Measurements from ENCODE around the gene BCL2L11. TPM values are rescaled to one million over a fixed set of nuclear protein-coding genes. Genes with fewer than 3 reads are reported as not detected.

Gene BCL2L11
- total RNA-seq, 1 donor from 2014 or later: 29.1 TPM

DNA sequence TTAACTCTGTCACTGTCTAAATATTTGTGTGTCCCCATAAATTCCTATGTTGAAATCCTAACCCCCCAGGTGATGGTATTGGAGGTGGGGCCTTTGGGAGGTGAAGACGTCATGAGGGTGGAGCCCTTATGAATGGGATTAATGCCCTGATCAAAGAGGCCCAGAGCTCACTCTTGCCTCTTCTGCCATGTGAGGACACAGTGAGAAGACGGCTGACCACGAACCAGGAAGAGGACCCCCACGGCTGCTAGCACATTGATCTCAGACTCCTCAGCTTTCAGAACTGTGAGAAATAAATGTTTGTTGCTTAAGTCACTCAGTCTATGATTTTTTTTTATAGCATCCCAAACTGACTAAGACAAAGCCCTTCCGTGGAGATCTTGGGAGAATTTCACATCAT, 71.2 kb downstream of the BCL2L11 start:
- no peak for DNase-seq (ENCODE audit: low read depth)

DNA sequence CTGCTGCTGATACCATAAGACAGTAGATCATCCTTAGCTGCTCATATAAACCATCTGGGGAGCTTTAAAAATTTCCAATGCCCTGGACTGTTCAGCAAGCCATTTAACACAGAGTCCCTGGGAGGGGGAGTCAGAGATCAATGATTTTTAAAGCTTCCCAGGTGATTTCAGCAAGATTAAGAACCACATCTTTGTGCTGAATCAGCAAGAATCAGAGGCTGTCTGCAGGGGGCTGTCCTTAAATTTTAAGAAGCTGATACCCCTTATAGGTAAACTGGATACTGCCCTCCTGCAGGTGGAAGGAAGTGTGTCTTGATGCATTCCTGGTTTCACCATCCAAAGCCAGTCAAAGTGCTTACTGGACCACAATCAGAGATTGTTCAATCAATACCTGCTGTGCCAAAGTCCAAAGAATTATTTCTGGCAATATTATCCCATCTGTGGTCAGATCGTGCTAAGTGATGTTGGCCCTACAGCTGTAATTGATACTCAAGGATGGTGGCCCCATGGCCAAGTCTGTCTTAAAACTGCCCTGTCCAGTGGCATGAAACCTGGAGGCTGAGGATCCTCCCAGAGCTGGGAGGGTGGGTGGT, 72.2 kb downstream of the BCL2L11 start:
- no peak for DNase-seq (ENCODE audit: low read depth)

DNA sequence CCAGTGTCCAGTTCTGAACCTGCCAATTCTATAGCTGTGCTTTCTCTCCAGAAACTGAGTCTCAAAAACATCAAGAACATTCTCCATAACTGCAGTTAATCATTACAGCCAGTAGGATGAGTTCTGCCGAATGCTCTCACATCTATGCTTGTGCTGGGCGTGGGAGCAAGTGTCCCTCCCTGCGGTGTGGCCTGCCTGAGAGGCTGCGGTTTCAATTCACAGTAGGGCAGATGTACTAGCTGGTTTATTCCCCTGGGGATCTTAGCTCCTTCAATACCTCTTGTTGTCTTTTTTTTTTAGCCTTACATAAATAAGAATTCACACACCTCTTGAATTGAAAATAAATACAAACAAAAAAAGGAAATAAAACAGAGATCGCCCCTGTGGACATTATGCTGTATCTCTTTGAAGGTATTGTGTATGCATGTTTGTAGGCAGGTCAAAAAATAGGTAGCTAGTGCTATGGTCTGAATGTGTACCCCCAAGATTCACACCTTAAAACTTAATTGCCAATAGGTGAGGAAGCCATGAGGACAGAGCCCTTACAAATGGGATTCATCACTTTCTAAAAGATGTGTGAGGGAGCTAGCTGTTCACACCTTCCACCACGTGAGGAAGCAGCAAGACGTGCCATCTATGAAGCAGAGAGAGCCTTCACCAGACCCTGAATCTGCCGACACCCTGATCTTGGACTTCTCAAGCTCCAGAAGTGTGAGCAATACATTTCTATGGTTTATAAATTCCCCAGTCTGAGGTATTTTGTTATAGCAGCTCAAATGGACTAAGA, 74.3 kb downstream of the BCL2L11 start:
- DNase-seq (ENCODE audit: low read depth): peak; percentile 49

DNA sequence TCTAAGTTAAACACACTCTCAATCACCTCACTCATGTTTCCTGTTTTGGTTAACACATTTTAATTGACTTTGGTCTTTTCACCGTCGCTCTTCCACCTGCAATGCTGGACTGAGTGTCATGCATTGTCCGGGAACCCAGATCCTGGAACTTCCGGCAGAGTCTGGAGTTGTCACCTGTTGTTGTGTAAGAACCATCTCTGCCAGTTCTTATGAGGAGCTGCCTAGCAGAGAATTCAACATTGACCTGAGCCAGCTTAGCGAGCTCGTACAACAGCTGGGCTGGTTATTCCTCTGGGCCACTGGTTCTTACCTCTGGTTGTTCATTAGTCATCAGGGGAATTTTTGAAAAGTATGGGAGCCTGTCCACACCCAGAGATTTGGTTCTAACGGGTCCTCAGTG, 75.7 kb downstream of the BCL2L11 start:
- no peak for DNase-seq (ENCODE audit: low read depth)

DNA sequence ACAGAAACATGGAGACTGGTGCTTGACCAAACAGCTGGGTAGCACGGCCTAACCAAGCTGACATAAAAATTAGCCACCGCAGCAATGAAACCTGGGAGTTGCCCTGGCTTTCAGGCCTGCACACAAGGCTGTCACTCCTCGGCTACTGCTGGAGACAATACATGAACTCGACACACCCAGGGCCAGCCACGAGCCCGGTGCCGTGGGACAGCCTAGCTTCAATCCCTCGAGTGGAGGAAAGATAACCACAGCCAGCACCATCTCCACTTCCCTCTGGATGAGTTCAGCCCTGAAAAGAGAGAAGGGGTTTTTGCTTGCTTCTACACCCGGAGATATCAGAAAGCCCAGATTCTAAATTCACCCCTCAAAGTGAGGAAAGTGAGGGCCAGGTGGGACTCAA, 78.0 kb downstream of the BCL2L11 start:
- DNase-seq (ENCODE audit: low read depth): no peak

DNA sequence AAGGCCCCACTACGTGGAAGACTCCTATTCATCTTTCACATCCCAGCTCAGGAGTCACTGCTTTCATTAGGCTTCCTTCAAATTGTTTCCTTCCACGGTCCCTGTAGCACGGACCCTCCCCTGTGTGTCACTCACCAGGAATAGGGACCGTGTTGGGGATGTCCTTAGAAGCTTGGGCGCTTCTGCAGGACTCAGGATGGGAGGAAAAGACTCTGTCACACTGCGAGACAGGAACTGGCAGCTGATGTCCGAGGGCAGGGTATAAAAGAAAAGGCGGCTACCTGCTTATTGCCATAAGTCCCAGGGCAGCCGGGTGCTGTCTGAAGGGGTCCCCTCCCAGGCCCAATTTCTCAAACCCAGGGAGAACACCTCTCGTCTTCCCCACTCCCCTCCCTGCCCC, 79.1 kb downstream of the BCL2L11 start:
- DNase-seq (ENCODE audit: low read depth): no peak

DNA sequence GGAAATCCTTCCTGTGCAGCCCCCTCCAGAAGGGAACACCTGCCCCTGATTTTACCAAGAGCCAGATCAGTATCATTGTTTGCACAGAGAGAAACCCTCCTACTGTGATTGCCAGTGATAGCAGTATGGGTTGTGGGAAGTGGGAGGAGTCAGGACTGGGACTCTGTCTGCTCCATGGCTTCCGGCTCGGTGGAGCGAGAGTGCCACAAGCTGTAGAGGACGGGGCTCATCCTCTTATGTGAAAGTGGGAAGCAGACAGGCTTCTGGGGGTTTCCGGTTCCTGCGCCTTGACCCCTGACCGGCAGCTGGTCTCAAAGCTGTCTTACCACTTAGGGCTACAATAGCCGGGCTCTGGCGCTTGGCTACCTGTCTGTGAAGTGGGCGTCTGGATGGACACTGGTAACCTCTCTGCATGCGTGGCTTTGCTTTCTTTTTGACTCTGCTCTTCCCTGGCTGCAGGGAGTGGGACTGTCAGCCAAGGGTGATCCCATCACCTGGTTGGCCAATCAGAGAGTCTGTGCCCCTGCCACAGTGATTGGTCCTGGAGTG, 79.7 kb downstream of the BCL2L11 start:
- DNase-seq (ENCODE audit: low read depth): no peak

DNA sequence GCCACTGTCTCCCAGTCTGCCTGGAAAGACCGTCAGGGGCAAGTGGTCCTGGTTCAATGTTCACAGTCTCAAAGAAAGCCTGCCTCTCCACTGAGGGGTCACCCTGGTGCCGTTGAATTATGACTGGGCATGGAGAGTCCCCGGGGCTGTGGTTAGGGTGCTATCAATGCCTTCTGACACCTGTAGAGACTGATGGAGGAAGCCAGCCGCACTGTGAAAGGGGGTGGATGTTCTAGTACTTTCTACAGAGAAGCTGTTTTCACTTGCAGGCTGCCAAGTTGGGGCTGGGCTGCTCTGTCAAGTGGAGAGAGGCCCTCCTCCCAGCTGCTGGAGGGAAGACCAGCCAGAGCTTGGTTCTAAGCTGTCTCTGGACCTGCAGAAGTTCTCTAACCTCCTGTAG, 80.5 kb downstream of the BCL2L11 start:
- DNase-seq (ENCODE audit: low read depth): no peak

DNA sequence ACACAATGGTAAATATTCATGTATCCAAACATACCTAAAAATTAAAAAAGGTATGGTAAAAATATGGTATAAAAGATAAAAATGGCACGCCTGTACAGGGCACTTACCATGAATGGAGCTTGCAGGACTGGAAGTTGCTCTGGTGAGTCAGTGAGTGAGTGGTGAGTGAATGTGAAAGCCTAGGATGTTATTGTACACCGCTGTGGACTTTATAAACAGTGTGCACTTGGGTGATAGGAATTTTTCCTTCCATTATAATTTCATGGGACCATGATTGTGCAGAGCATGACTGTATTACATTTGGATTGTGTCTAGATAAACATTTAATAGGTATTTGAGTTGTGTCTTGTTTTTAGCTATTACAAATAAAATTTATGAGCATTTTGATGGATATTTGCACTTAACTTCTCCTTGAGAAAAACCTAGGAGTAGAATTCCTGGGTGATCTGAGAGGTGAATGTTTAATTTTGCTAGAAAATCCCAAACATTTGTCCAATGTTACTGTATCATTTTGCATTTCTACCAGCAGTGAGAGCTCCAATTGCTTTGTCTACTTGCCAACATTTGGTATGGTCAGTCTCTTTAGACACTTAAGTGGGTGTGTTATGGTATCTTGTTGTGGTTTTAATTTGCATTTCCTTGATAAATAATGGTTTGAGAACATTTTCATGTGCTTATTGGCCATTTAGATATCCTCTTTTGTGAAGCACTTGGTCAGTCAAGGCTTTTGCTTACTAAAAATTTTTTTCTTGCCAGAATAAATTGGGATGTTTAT, 81.7 kb downstream of the BCL2L11 start:
- peak; percentile 41 for DNase-seq (ENCODE audit: low read depth)

DNA sequence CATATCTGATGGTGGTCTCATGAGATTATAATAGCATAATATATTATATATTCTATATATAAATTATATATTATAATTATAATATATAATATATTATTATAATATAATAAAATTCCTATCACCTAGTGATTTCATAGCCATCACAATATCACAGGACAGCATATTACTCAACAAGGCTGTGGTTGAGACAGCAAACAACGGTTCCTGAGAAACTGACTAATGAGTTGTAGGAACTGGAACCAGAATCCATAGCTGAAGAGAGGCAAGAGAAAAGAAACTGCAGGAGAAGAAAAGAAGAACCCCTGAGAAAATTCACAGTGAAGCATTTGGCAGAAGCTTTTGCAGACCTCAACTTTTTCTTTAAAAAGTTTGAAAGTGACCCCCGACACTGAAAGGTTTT, 84.0 kb downstream of the BCL2L11 start:
- DNase-seq (ENCODE audit: low read depth): no peak

DNA sequence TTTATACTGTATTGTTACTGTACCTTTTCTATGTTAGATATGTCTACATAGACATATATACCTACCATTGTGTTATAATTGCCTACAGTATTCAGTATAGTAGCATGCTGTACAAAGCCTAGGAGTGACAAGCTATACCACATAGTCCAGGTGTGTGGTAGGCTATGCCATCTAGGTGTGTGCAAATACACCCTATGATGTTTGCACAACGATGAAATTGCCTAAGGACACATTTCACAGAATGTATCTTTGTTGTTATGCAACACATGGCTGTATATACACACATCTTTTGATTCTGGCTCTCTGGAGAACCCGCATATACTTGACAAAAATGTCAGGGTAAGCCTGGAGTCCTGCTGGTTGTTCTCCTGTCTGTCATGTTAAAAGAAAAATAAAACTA, 85.1 kb downstream of the BCL2L11 start:
- no peak for DNase-seq (ENCODE audit: low read depth)

DNA sequence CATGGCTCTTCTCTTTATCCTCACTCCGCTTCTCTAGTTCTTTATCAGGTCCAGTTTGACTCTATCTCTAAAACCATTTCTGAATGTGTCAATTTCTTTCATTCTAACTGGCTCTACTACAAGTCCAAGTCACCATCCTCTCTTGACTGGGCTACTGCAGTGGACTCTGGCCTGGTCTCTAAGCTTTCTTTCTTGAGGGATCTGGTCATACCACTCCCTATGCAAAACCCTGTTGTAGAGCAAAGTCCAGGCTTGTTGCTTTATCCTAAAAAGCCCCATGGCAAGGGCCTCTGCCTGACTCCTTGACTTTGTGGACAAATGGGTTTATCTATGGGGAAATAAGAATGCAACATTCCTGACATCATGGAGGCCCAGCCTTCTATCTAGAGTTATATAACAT, 87.1 kb downstream of the BCL2L11 start:
- DNase-seq (ENCODE audit: low read depth): peak; percentile 25

DNA sequence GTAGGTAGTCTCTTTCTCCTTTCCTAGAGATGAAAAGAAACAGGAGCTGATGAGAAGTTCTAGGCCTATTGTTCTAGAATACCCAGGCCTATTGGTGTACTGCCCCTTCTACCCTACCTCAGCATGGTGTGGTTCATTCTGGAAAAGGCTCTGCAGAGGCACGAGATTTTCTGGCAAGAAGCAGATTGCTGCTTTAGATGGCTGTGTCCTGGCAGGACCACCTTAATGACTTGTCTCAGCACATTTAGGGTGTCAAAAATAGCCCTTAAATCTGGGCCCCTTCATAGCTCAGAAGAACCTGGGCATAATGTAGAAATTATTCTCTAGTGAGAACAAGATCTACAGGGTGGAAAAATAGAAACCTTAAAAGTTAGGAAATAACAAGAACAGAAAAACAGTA, 87.9 kb downstream of the BCL2L11 start:
- no peak for DNase-seq (ENCODE audit: low read depth)

DNA sequence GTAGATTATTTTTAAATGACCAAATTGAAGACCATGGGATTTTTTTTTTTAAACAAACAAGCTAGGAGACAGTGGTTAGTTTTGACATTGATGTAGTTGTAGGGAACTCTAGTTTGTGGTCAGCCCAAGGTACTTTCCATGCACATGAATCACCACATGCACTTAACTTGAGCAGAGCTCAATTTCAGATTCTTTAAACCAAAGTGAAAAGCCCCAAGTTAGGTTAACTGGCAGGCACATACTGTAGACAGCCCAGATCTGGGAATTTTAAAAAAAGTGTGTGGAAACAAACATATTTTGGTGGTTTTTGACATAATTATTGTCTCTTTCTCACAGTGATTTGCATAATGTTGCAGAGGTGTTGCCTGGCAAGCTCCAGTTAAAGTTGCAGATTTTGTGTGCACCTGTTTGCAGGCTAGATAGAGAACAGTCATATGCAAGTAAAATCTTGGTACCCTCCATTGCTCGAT, 88.4 kb downstream of the BCL2L11 start:
- DNase-seq (ENCODE audit: low read depth): peak; percentile 94

DNA sequence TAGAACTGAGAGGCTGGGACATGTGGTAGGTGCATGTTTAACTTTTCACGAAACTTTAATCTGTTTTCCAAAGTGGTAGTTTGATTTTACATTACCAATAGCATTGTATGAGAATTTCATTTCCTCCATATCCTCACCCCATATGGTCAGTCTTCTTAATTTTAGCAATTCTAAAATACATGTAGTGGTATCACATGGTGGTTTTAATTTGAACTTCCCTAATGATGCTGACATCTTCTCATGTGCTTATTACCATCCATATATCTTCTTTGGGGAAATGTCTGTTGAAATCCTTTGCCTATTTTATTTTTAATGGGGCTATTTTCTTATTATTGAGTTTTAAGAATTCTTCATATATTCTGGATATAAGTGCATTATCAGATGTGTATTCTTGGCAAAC, 89.3 kb downstream of the BCL2L11 start:
- DNase-seq (ENCODE audit: low read depth): no peak

DNA sequence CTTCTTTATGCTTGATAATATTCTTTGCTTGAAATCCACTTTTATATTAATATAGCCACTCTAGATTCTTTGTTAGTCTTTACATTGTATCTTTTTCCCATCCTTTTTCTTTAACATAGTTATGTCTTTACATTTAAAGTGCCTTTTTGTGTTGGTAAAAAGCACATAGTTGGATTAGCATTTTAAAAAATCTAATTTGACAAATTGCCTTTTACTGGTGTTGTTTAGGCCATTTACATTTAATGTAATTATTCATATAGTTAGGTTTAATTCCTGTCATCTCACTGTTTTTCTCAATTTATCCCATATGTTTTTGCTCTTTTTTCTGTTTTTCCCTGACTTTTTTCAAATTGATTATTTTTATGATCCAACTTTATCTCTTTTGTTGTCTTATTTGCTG, 93.2 kb downstream of the BCL2L11 start:
- DNase-seq (ENCODE audit: low read depth): no peak

DNA sequence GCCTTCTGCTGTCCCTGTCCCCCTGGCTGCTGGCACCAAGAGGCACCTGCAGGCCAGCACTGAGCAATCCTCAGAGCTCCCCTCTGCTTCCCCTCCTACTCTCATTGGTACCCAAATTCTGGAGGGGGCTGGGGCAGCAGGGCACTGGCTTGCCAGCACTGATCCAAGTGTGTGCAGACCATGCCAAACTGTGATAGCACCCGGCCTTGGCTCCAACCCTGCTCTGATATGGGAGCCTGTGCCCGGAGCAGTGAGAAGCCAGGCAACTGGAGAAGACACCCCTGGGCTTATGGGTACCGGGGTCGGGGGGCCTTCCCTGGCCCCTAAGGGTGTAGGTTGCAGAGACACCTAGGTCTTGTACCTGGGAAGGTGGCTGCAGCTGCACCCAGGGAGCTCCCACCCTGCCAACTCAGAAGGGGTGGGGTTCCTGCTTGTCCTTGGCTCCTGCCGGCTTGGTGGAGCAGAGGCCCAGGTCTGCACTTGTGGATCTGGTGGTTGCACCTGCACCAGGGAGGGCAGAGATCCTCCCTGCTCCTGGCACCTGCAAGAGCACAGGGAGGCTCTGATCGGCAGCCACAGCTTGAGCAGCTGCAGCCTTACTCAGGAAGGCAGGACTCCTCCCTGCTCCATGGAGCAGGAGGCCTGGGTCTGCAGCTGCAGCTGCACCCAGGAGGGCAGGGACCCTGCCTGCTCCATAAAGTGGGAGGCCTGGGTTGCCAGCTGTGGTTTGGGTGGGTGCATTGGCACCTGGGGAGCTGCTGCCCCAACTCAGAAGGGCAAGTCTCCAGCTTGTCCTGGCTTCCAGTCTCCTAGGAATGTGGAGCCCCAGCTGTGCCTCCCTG, 96.3 kb downstream of the BCL2L11 start:
- no peak for DNase-seq (ENCODE audit: low read depth)
